Stimulated activated CD4-positive, alpha-beta T cell treated with anti-CD3 and anti-CD28 coated beads, Interleukin-1b, Interleukin-23, amount 100 ng/mL, for 1 hour (primary cell): ENCODE results near the gene EVA1A.

Source experiments
- DNase-seq, 2 donors: peaks; one replicate each; pipeline ENCODE4 v3.0.0-alpha.2; 2020; ENCODE audit warnings: low read depth in 2 of 2

Gene EVA1A

GRCh38 chr2:75447176-75447575, 113.6 kb downstream of the EVA1A start:
- DNase-seq, result no peak
